ENCODE data around the gene CDC42BPG. TPM values are rescaled to one million over a fixed set of nuclear protein-coding genes. Genes with fewer than 3 reads are reported as not detected.

CDC42BPG gene
- total RNA-seq, 2 experiments from 2014 or later: 0.31 to 0.61 TPM

- Mint-ChIP-seq H3K4me1 (ENCODE audit: low read depth) (peaks cover 11% of the 10 kb centered on the region), H3K9me3 (no peaks in the 10 kb centered on the region), H3K36me3 (ENCODE audit: low read depth) (no peaks in the 10 kb centered on the region), H3K27me3 (no peaks in the 10 kb centered on the region), H3K27ac (no peak overlapping the region), H3K4me3 (no peak overlapping the region)
- DNase-seq: no peak
- intact Hi-C loops (cut with micrococcal nuclease): no loop called here
- no peak for ATAC-seq
- POLR2A ChIA-PET: interaction anchor here (0.7 to 1.2 kb wide), 5 partner anchors 8 to 57 kb away, joined by 3 read pairs; partner anchors contain the start of gene MAP4K2
- CTCF ChIA-PET: interaction anchor here (1.0 to 2.0 kb wide), 2 partner anchors 13 to 225 kb away, joined by 3 to 17 read pairs; partner anchors contain the start of gene MAP4K2
- no peak for TF ChIP-seq CTCF (IDR thresholded peaks at IDR 0.05)
Observed at GRCh38 chr11:64789331-64790204, 54.9 kb downstream of the CDC42BPG start.

GRCh38 chr11:64788321-64789215, 55.9 kb downstream of the CDC42BPG start:
- ChIA-PET POLR2A (interaction anchor here (0.6 to 2.7 kb wide), 9 partner anchors 9 to 58 kb away, joined by 3 to 7 read pairs (median 3); partner anchors contain the start of gene MAP4K2), CTCF (interaction anchor here (0.6 to 2.0 kb wide), 8 partner anchors 10 to 315 kb away, joined by 3 to 17 read pairs (median 4); partner anchors contain the start of genes MAP4K2 and SF1)
- Mint-ChIP-seq H3K36me3 (ENCODE audit: low read depth) (no peaks in the 10 kb centered on the region), H3K27ac (no peak overlapping the region), H3K4me3 (no peak overlapping the region), H3K9me3 (no peaks in the 10 kb centered on the region), H3K4me1 (ENCODE audit: low read depth) (peaks cover 4% of the 10 kb centered on the region), H3K27me3 (no peaks in the 10 kb centered on the region)
- TF ChIP-seq CTCF (IDR thresholded peaks at IDR 0.05): no peak
- ATAC-seq: no peak
- intact Hi-C loops (cut with micrococcal nuclease): no loop called here
- no peak for DNase-seq

- no peaks in the 10 kb centered on the region for H3K36me3 Mint-ChIP-seq (ENCODE audit: low read depth)
- TF ChIP-seq CTCF (IDR thresholded peaks at IDR 0.05): peak; percentile 66
- peak overlapping the region; percentile 49 for H3K27ac Mint-ChIP-seq
- H3K4me3 Mint-ChIP-seq: no peak overlapping the region
- ATAC-seq: peak; percentile 78
- peaks cover 4% of the 10 kb centered on the region for H3K4me1 Mint-ChIP-seq (ENCODE audit: low read depth)
- CTCF ChIA-PET: interaction anchor here (0.6 to 2.0 kb wide), 7 partner anchors 9 to 315 kb away, joined by 3 to 17 read pairs (median 4); partner anchors contain the start of genes MAP4K2 and SF1
- H3K9me3 Mint-ChIP-seq: no peaks in the 10 kb centered on the region
- POLR2A ChIA-PET: interaction anchor here (0.6 to 2.7 kb wide), 4 partner anchors 11 to 21 kb away, joined by 3 to 7 read pairs (median 3); partner anchors contain the start of gene MAP4K2
- no peaks in the 10 kb centered on the region for H3K27me3 Mint-ChIP-seq
- peak; percentile 78 for DNase-seq
- intact Hi-C loops (cut with micrococcal nuclease): no loop called here
Observed at GRCh38 chr11:64787526-64788320, 56.7 kb downstream of the CDC42BPG start.

GRCh38 chr11:64786308-64786707, 58.1 kb downstream of the CDC42BPG start:
- intact Hi-C loops (cut with micrococcal nuclease): no loop called here
- no peak for DNase-seq
- no peak for ATAC-seq
- ChIA-PET CTCF (interaction anchor here (0.9 to 2.0 kb wide), 4 partner anchors 13 to 242 kb away, joined by 3 to 10 read pairs (median 3); no protein-coding TSS in a partner anchor), POLR2A (interaction anchor here (0.7 to 2.7 kb wide), 6 partner anchors 9 to 228 kb away, joined by 3 to 7 read pairs (median 4); partner anchors contain the start of genes ARL2 and MAP4K2)
- Mint-ChIP-seq H3K4me1 (ENCODE audit: low read depth) (peaks cover 4% of the 10 kb centered on the region), H3K4me3 (no peak overlapping the region), H3K36me3 (ENCODE audit: low read depth) (no peaks in the 10 kb centered on the region), H3K27me3 (no peaks in the 10 kb centered on the region), H3K27ac (no peak overlapping the region), H3K9me3 (no peaks in the 10 kb centered on the region)
- TF ChIP-seq CTCF (IDR thresholded peaks at IDR 0.05): no peak
